HepG2 (cell line): ENCODE data around the gene PVRIG.

Source experiments
- BHLHE40 ChIP-seq: IDR thresholded peaks from 2 replicates; pipeline ENCODE4 v1.6.1; 2011; ENCODE audit warnings: low read length, improper control_type of control experiment
- CREB1 ChIP-seq, 2 experiments: fragments of 450-650 bp in 1 of 2; IDR thresholded peaks; 2 replicates each; pipeline ENCODE4 v1.6.1; 2016 to 2017; ENCODE audit warnings: control low read depth in 1 of 2, mild to moderate bottlenecking in 1 of 2, missing compliant biosample characterization in 1 of 2, missing genetic modification characterization in 1 of 2
- MAZ ChIP-seq, 2 experiments: sonication (generic) in 1 of 2; formaldehyde crosslinking in 1 of 2; IDR thresholded peaks; 2 replicates each; pipeline versions ENCODE4 v1.5.0 to v1.6.1; 2012 to 2020; ENCODE audit warnings: low read depth in 2 of 2, mild to moderate bottlenecking in 2 of 2, borderline replicate concordance in 1 of 2, improper control_type of control experiment in 1 of 2, low read length in 1 of 2, missing genetic modification reagents in 1 of 2, moderate library complexity in 1 of 2
- NFIB ChIP-seq: sonication (generic); formaldehyde crosslinking; IDR thresholded peaks from 2 replicates; pipeline ENCODE4 v1.9.0; 2021; ENCODE audit warnings: missing genetic modification reagents, mild to moderate bottlenecking, borderline replicate concordance
- POLR2A ChIP-seq, 2 experiments: IDR thresholded peaks; 2 replicates each; pipeline ENCODE4 v1.6.1; 2011; ENCODE audit warnings: low read depth in 2 of 2, low read length in 2 of 2, mild to moderate bottlenecking in 1 of 2, moderate library complexity in 1 of 2; ENCODE audit not compliant: insufficient read depth in 1 of 2
- SETDB1 ChIP-seq: sonication (generic); formaldehyde crosslinking; IDR thresholded peaks from 2 replicates; pipeline ENCODE4 v1.5.1; 2020; ENCODE audit warnings: missing genetic modification reagents, mild to moderate bottlenecking, borderline replicate concordance
- ZFP62 ChIP-seq: sonication (generic); formaldehyde crosslinking; IDR thresholded peaks from 2 replicates; pipeline ENCODE4 v1.4.0; 2020; ENCODE audit warnings: missing genetic modification reagents
- ZNF224 ChIP-seq: sonication (generic); formaldehyde crosslinking; IDR thresholded peaks from 2 replicates; pipeline ENCODE4 v1.5.0; 2020; ENCODE audit warnings: mild to moderate bottlenecking, missing genetic modification reagents
- ZNF703 ChIP-seq: sonication (generic); formaldehyde crosslinking; IDR thresholded peaks from 2 replicates; pipeline ENCODE4 v1.5.1; 2020; ENCODE audit warnings: missing genetic modification reagents, mild to moderate bottlenecking, moderate library complexity, borderline replicate concordance
- TF ChIP-seq, protein P1 (sequence below): sonication (generic); formaldehyde crosslinking; IDR thresholded peaks from 2 replicates; pipeline ENCODE4 v1.5.0; 2020; ENCODE audit warnings: mild to moderate bottlenecking, missing genetic modification reagents, moderate library complexity
- TF ChIP-seq, protein P2 (sequence below): IDR thresholded peaks from 2 replicates; pipeline ENCODE4 v1.6.1; 2012; ENCODE audit warnings: low read length, improper control_type of control experiment

DNA sequence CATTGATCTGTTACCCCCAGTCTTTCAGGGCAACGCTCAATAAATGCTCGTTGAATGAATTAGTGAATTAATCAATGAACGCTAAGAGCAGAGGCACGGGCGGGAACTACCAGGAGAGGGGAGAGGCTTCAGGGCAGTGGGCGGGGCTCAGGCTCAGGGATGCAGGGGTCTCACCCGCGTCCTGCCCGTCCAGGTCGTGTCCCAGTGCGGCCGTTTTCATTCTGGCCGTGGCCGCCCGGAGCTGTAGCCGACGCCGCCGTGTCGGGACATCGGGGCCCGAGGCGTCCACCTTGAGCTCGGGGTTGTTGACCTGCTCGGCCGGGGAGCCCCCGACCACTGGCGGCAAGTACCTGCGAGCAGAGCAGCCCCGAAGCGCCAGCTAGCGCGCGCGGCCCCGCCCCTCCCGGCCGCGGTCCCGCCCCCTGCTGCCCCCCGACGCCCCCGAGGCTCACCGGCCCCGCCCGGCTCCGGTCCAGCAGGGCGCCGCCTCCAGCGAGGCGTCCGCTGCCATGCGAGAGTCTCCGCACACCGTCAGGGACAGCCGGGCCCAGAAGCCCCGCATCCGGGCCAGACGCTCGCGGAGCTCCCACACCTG, 48.6 kb upstream of the PVRIG start:
- TF ChIP-seq ZNF703 (CRISPR knock-in tag) (no peak), MAZ (IDR thresholded peaks at IDR 0.05; ENCODE audit: borderline replicate concordance, low read depth, low read length) (no peak), MAZ (CRISPR knock-in tag; IDR thresholded peaks at IDR 0.05; ENCODE audit: low read depth) (no peak), BHLHE40 (no peak), ZNF224 (no peak), CREB1 (IDR thresholded peaks at IDR 0.05) (no peak), CREB1 (CRISPR knock-in tag; IDR thresholded peaks at IDR 0.05) (no peak), ZFP62 (CRISPR knock-in tag) (no peak), POLR2A (IDR thresholded peaks at IDR 0.05; ENCODE audit: insufficient read depth in 1 of 2, low read depth in 2 of 2, low read length in 2 of 2) (no peak), NFIB (CRISPR knock-in tag) (no peak), SETDB1 (CRISPR knock-in tag) (no peak)
- TF ChIP-seq, protein P1, sequence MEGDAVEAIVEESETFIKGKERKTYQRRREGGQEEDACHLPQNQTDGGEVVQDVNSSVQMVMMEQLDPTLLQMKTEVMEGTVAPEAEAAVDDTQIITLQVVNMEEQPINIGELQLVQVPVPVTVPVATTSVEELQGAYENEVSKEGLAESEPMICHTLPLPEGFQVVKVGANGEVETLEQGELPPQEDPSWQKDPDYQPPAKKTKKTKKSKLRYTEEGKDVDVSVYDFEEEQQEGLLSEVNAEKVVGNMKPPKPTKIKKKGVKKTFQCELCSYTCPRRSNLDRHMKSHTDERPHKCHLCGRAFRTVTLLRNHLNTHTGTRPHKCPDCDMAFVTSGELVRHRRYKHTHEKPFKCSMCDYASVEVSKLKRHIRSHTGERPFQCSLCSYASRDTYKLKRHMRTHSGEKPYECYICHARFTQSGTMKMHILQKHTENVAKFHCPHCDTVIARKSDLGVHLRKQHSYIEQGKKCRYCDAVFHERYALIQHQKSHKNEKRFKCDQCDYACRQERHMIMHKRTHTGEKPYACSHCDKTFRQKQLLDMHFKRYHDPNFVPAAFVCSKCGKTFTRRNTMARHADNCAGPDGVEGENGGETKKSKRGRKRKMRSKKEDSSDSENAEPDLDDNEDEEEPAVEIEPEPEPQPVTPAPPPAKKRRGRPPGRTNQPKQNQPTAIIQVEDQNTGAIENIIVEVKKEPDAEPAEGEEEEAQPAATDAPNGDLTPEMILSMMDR (CRISPR knock-in tag) = no peak
- TF ChIP-seq, protein P2, sequence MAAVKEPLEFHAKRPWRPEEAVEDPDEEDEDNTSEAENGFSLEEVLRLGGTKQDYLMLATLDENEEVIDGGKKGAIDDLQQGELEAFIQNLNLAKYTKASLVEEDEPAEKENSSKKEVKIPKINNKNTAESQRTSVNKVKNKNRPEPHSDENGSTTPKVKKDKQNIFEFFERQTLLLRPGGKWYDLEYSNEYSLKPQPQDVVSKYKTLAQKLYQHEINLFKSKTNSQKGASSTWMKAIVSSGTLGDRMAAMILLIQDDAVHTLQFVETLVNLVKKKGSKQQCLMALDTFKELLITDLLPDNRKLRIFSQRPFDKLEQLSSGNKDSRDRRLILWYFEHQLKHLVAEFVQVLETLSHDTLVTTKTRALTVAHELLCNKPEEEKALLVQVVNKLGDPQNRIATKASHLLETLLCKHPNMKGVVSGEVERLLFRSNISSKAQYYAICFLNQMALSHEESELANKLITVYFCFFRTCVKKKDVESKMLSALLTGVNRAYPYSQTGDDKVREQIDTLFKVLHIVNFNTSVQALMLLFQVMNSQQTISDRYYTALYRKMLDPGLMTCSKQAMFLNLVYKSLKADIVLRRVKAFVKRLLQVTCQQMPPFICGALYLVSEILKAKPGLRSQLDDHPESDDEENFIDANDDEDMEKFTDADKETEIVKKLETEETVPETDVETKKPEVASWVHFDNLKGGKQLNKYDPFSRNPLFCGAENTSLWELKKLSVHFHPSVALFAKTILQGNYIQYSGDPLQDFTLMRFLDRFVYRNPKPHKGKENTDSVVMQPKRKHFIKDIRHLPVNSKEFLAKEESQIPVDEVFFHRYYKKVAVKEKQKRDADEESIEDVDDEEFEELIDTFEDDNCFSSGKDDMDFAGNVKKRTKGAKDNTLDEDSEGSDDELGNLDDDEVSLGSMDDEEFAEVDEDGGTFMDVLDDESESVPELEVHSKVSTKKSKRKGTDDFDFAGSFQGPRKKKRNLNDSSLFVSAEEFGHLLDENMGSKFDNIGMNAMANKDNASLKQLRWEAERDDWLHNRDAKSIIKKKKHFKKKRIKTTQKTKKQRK = no peak
